Retinal pigment epithelial cell (primary cell): ENCODE results near the gene EIF3J.

Experiments
- DNase-seq: peaks from one replicate; pipeline ENCODE4 v3.0.0-alpha.2; 2010; ENCODE audit warnings: low read depth
- H3K4me3 ChIP-seq: 2 replicates; pipeline ENCODE4 v1.5.1; 2011; ENCODE audit warnings: mild to moderate bottlenecking, low read length, control low read depth, moderate library complexity
- CTCF ChIP-seq: conservative IDR thresholded peaks from 2 replicates; pipeline ENCODE4 v1.5.1; 2011; ENCODE audit warnings: low read depth, low read length, control low read depth, inconsistent platforms

Gene EIF3J

GRCh38 chr15:44532689-44533088 is 4.3 kb upstream of the EIF3J start:
- no peak for DNase-seq
- TF ChIP-seq CTCF, result no peak
- H3K4me3 ChIP-seq, result no peak overlapping the region

DNA sequence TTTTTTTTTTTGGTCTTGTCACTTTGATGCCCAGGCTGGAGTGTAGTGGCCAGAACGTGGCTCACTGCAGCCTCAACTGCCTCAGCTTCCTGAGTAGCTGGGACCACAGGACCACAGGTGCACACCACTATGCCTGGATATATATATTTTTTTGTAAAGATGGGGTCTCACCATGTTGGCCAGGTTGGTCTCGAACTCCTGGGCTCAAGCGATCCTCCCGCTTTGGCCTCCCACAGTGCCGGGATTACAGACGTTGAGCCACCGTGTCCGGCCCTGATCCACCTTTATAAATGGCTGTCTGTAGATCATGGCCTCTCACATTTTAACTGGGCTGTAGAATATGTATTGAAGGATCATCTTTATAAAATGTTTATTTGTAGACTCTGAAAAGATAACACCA is 1.9 kb upstream of the EIF3J start:
- no peak for DNase-seq
- H3K4me3 ChIP-seq, result no peak overlapping the region
- TF ChIP-seq CTCF, result no peak

DNA sequence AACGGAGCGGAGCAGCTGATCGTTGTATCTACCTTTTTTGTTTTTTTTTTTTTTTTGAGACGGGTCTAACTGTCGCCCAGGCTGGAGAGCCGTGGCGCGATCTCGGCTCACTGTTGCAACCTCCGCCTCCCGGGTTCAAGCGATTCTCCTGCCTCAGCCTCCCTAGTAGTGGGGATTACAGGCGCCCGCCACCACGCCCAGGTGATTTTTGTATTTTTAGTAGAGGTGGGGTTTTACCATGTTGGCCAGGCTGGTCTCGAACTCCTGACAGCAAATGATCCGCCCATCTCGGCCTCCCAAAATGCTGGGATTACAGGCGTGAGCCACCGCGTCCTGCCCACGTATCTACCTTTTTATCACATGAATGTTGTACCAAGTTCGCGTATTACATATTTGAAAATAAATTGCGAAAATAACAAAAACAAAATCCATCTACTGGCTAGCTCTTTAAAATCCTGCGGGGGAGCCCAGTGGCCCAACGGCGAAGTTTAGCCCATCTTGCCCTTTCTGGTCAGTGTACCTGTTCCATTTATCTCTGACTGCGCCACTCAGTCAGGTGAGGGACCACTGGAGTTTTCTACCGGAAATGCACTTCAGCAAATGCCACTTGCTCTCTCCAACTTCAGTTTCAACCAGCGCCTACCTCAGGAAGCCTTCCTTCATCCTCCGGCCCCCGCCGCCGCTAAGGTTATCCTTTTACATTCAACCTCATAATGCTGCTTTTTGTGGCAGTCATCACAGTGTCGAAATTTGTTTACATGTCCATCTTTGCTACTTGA is 1.2 kb upstream of the EIF3J start:
- TF ChIP-seq CTCF, result no peak
- peak overlapping the region; percentile 60 for H3K4me3 ChIP-seq
- no peak for DNase-seq

DNA sequence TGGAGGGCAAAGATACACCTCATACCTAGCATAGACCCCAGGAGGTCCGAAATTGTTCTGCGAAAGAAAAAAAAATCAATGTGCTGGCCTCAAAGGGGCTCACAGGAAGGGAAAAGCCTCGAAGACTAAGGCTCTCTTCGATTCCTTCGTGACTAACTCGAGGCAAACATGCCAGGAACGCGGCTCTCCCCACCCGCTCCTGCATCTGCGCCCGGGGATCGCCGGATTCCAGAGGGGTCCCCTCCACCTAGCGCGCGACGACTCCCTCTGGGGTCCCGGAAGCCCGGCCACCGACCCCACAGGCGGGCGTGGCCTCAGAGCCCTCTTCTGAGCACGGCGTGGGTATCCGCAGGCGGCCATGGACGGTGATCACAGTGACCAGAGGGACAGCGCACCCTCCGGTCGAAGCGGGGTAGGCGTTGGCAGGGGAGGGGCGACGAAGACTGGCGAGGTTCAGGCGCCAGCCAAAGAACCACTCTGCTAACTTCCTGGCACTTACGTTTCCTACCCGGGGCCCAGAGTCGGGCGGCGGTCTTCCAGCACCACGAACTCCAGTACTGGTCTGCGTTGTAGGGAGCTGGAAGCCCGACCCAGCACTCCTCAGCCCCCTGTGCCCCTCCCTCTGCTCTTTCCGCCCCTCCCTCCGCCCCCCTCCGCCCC is 515 bp upstream of the EIF3J start:
- TF ChIP-seq CTCF, result peak; percentile 53
- DNase-seq, result peak; percentile 72
- H3K4me3 ChIP-seq, result peak overlapping the region; percentile 60

DNA sequence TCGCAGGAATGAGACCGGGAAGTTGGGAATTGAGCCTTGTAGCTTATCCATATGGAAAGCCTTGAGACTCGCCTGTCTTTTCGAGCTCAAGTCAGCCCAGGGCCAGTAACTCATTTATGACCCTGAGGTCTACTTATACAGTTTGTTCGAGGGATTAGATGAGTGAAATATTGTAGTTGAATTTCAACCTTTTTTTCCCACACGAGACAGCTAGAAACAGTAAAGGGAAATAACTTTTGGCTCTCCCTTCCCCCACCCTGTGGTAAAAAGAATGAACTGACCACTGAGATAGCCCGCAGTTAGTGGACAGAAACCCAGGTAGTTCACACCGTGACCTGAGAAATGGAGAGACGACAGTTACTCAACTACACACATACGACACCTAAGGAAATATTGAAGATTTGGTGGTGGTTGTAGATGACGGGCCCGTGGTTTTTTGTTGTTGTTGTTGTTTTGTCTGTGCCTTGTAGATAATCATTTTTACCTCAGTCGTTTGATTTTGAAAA is 841 bp downstream of the EIF3J start:
- no peak for DNase-seq
- TF ChIP-seq CTCF, result no peak
- peak overlapping the region; percentile 64 for H3K4me3 ChIP-seq

DNA sequence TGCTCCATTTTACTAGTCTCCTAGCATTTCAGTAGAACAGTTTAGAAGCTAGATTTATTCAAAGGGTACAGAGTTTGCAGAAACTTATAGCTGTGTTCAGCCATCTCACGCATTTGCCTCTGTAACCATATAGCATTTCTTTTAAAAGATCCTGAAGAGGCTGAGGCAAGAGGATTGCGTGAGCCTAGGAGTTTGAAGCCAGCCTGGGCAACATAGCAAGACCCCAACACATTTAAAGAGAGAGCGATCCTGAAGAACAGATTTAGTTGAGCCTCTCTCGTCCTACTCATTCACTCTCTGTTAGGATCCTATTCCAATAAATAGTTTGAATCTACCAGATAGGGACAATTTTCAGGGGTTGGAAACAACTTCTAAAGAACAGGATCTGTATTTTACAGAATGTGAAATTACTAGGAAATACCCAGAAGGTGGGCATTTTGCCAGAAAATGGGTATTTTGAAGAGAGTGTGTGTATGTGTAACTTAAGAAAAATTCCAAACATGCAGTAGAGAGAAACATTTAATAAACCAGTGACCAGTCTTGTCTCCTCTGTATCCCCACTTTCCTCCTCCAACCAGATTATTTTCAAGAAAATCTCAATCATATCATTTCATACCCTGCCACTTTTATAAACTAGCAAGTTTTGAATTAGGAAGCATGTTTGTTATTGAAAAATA is 4.5 kb downstream of the EIF3J start:
- DNase-seq, result peak; percentile 73
- TF ChIP-seq CTCF, result no peak
- no peak overlapping the region for H3K4me3 ChIP-seq
